HG02970 (cell line): ENCODE measurements around the gene FOXP2.
"Not testable (repeated sequence)": the region's sequence is repeated elsewhere in the genome, so short reads cannot be mapped to it uniquely, and the experiment has no call there.

Experiments used
- ATAC-seq: cut with Tn5 transposase; IDR thresholded peaks from one replicate; pipeline ENCODE4 v1.9.1; 2021; ENCODE audit warnings: mild to moderate bottlenecking, moderate library complexity, moderate number of reproducible peaks; ENCODE audit not compliant: unreplicated experiment, low FRiP score

Gene FOXP2

GRCh38 chr7:114414156-114415063 lies at the start of gene FOXP2:
FOXP2 (plus strand) TSS chr7:114414815; CDS start chr7:114426512, 11,697 bp downstream.
- no peak for ATAC-seq

- no peak for ATAC-seq
These were observed 48.8 kb upstream of the FOXP2 start for GRCh38 chr7:114365791-114366190.

- no peak for ATAC-seq
These were observed 46.1 kb upstream of the FOXP2 start for GRCh38 chr7:114368492-114368891.

- no peak for ATAC-seq
These were observed 45.3 kb upstream of the FOXP2 start for GRCh38 chr7:114369294-114369693.

GRCh38 chr7:114372619-114373018 lies 42.0 kb upstream of the FOXP2 start:
- ATAC-seq: no peak

- no peak for ATAC-seq
These were observed 38.7 kb upstream of the FOXP2 start for GRCh38 chr7:114375907-114376306.

- not testable (repeated sequence) for ATAC-seq
These were observed 30.7 kb upstream of the FOXP2 start for GRCh38 chr7:114383946-114384345.

- ATAC-seq: not testable (repeated sequence)
These were observed 30.3 kb upstream of the FOXP2 start for GRCh38 chr7:114384346-114384745.

- no peak for ATAC-seq
These were observed 26.6 kb upstream of the FOXP2 start for GRCh38 chr7:114388021-114388420.

GRCh38 chr7:114392686-114393085 lies 21.9 kb upstream of the FOXP2 start:
- no peak for ATAC-seq

- ATAC-seq: no peak
These were observed 11.6 kb upstream of the FOXP2 start for GRCh38 chr7:114402876-114403635.

GRCh38 chr7:114405427-114405826 lies 9.2 kb upstream of the FOXP2 start:
- no peak for ATAC-seq

- ATAC-seq: no peak
These were observed 4.9 kb upstream of the FOXP2 start for GRCh38 chr7:114409750-114410149.

GRCh38 chr7:114412548-114412947 lies 2.1 kb upstream of the FOXP2 start:
- ATAC-seq: no peak

- ATAC-seq: no peak
These were observed 857 bp upstream of the FOXP2 start for GRCh38 chr7:114413761-114414155.

- no peak for ATAC-seq
These were observed 712 bp downstream of the FOXP2 start for GRCh38 chr7:114415064-114415989.

- no peak for ATAC-seq
These were observed 1.7 kb downstream of the FOXP2 start for GRCh38 chr7:114416129-114416990.

- no peak for ATAC-seq
These were observed 2.7 kb downstream of the FOXP2 start for GRCh38 chr7:114417290-114417689.

- ATAC-seq: no peak
These were observed 3.5 kb downstream of the FOXP2 start for GRCh38 chr7:114418117-114418516.
